Dermis lymphatic vessel endothelial cell (primary cell): ENCODE results near the gene GADD45A. TPM values are rescaled to one million over a fixed set of nuclear protein-coding genes. Genes with fewer than 3 reads are reported as not detected.

Experiments
- total RNA-seq: library from RNA; depleted of rRNA; stranded (reverse); fragments of >200 nt; gene quantifications from 2 replicates; pipeline ENCODE4 v1.2.1, GENCODE V29; 2014

Gene GADD45A, protein sequence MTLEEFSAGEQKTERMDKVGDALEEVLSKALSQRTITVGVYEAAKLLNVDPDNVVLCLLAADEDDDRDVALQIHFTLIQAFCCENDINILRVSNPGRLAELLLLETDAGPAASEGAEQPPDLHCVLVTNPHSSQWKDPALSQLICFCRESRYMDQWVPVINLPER
- 22.3 and 23.5 TPM in 2 replicates for total RNA-seq

DNA sequence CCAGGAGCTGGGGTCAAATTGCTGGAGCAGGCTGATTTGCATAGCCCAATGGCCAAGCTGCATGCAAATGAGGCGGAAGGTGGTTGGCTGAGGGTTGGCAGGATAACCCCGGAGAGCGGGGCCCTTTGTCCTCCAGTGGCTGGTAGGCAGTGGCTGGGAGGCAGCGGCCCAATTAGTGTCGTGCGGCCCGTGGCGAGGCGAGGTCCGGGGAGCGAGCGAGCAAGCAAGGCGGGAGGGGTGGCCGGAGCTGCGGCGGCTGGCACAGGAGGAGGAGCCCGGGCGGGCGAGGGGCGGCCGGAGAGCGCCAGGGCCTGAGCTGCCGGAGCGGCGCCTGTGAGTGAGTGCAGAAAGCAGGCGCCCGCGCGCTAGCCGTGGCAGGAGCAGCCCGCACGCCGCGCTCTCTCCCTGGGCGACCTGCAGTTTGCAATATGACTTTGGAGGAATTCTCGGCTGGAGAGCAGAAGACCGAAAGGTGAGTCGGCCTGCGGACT is at the start of gene GADD45A:
Gene GADD45A (plus strand): TSS at position 135 of the 491 bp plus-strand sequence. CDS start 294 bp downstream, at position 429.

Other genes with a start within 250 kb of the GADD45A start
- 228 and 274 TPM in 2 replicates for gene GNG12, start 148.3 kb downstream of the GADD45A start, total RNA-seq